Activated naive CD4-positive, alpha-beta T cell treated with anti-CD3 and anti-CD28 coated beads, Interleukin-2, amount 50 U/mL, for 24 hours (primary cell): Measurements from ENCODE around the gene TFAM.

Experiments
- H3K27ac Mint-ChIP-seq: one replicate; pipeline ENCODE4 v1.8.0; 2021; ENCODE audit warnings: mild to moderate bottlenecking, mixed read lengths
- H3K27me3 Mint-ChIP-seq: one replicate; pipeline ENCODE4 v1.8.0; 2021; ENCODE audit warnings: mixed read lengths
- H3K36me3 Mint-ChIP-seq: one replicate; pipeline ENCODE4 v1.8.0; 2021; ENCODE audit warnings: mixed read lengths
- H3K4me1 Mint-ChIP-seq: one replicate; pipeline ENCODE4 v1.8.0; 2021; ENCODE audit warnings: mixed read lengths
- H3K4me3 Mint-ChIP-seq: one replicate; pipeline ENCODE4 v1.8.0; 2021; ENCODE audit warnings: mild to moderate bottlenecking, mixed read lengths
- H3K9me3 Mint-ChIP-seq: one replicate; pipeline ENCODE4 v1.8.0; 2021; ENCODE audit warnings: mixed read lengths

The TFAM gene

DNA sequence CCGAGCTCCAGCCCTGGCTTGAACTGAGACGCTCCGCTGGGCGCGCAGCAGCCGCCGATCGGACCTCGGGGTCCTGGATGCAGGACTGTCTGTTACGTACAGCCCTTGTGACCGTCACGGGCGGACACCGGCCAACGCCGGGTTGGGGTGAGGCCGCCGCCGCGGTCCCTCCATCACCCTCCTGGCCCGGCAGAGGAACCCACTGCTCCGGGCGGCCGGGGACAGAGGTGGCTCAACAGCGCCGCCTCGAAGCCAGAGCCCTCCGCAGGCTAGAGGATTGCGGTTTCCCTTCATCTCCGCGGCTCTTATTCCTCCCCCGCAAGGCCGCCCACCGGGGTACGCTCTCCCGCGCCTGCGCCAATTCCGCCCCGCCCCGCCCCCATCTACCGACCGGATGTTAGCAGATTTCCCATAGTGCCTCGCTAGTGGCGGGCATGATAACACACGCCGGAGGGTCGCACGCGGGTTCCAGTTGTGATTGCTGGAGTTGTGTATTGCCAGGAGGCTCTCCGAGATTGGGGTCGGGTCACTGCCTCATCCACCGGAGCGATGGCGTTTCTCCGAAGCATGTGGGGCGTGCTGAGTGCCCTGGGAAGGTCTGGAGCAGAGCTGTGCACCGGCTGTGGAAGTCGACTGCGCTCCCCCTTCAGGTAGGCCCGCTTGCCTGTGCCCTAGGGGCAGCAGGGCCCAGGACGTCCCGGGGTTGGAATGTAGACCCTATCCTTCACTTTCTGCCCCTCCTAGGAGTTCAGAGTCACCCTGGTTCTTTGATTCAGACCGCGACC lies at the start of gene TFAM:
TFAM (plus strand) TSS at position 412 of the 785 bp plus-strand sequence; CDS start at position 550, 138 bp downstream.
- peak within 1 kb of the TSS; percentile 97 for H3K4me3 Mint-ChIP-seq
- H3K27me3 Mint-ChIP-seq = no peaks in the 10 kb centered on the region
- H3K4me1 Mint-ChIP-seq = peaks cover 54% of the 10 kb centered on the region
- peaks cover 20% of the 10 kb centered on the region for H3K36me3 Mint-ChIP-seq
- no peaks in the 10 kb centered on the region for H3K9me3 Mint-ChIP-seq
- peak within 1 kb of the TSS; percentile 98 for H3K27ac Mint-ChIP-seq

DNA sequence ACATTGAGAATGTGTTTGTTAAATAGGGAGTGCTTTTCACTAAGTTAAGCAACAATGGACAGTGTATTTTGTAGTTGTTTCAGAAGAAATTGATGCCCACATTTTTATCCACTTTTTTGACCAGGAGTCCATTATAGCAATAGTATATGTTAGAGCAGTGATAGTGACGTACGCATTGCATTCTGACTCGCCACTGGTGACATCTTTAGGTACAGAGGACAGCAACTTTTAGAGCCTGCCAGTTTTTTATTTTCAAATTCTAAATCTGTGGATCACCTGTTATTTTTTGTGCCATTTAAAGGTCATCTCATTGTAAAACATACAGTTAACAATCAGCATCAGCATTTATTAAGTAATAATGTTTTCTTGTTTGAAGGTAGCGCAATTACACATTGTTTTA lies 49.0 kb upstream of the TFAM start:
- Mint-ChIP-seq H3K4me1 (peaks cover 53% of the 10 kb centered on the region), H3K27me3 (peaks cover 3% of the 10 kb centered on the region), H3K4me3 (peak overlapping the region; percentile 98), H3K9me3 (no peaks in the 10 kb centered on the region), H3K27ac (no peak overlapping the region), H3K36me3 (peaks cover 6% of the 10 kb centered on the region)

DNA sequence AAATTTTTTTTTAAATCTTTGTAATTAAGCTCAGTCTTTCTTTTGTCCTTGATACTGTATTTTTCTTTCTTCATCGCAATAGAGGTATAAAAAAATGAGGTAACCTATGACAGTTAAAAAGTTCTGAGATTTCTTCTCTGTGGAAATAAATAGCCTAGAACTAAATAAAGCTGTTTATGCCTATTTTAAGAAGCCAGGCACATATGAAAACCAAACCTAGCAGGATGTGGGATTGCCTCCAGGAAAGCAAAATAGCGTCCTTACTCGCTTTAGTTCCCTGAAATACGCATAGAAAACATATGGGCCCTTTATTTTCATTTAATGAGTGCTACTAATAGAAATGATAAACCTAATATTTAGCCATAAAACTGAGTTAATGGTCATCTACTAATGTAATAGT lies 43.8 kb upstream of the TFAM start:
- Mint-ChIP-seq H3K36me3 (peaks cover 13% of the 10 kb centered on the region), H3K27ac (peak overlapping the region; percentile 12), H3K4me1 (peaks cover 64% of the 10 kb centered on the region), H3K27me3 (no peaks in the 10 kb centered on the region), H3K4me3 (no peak overlapping the region), H3K9me3 (no peaks in the 10 kb centered on the region)

DNA sequence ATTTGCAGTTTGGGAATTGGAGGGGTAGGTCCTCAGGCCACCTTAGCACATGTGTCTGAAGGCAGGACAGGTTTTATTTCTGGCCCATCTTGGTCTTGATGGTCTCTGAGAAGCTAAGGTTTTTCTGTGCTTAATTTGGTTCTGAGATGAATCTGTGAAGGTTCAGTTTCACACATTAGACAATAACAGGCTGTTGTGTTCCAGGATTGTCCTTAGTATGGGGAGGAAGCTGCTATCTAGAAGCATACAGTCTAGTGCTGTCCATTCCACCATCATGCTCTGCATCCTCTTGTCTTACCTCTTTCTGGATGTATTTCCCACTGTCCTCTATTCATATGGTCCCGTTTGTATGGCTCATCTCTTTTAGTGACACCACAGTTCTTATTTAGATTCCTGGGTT lies 43.3 kb upstream of the TFAM start:
- H3K4me1 Mint-ChIP-seq = peaks cover 61% of the 10 kb centered on the region

DNA sequence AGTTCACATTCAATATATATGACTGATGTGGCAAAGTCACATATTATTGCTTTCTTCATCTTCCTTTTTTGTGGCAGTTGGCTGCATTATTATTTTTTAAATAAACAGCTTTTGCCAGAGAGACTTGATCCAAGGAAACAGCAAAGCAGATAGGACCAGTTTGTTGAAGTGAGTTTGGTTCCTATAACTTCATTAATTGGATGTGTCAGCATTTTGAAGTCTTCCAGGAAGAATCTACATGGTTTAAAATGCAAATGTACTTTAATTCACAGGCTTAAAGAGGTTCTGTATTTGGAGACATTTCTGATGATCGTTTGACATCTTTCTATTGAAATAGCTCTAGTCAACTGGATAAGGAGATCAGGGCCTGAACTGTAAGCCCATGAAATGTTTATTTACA lies 37.2 kb upstream of the TFAM start:
- H3K36me3 Mint-ChIP-seq = peaks cover 13% of the 10 kb centered on the region
- peaks cover 65% of the 10 kb centered on the region for H3K4me1 Mint-ChIP-seq
- no peak overlapping the region for H3K27ac Mint-ChIP-seq
- H3K4me3 Mint-ChIP-seq = no peak overlapping the region
- H3K27me3 Mint-ChIP-seq = no peaks in the 10 kb centered on the region
- no peaks in the 10 kb centered on the region for H3K9me3 Mint-ChIP-seq

More for the DNA sequence above, 43.3 kb upstream of the TFAM start:
- Mint-ChIP-seq H3K27me3 (no peaks in the 10 kb centered on the region), H3K4me3 (no peak overlapping the region), H3K27ac (no peak overlapping the region), H3K36me3 (peaks cover 15% of the 10 kb centered on the region), H3K9me3 (no peaks in the 10 kb centered on the region)

DNA sequence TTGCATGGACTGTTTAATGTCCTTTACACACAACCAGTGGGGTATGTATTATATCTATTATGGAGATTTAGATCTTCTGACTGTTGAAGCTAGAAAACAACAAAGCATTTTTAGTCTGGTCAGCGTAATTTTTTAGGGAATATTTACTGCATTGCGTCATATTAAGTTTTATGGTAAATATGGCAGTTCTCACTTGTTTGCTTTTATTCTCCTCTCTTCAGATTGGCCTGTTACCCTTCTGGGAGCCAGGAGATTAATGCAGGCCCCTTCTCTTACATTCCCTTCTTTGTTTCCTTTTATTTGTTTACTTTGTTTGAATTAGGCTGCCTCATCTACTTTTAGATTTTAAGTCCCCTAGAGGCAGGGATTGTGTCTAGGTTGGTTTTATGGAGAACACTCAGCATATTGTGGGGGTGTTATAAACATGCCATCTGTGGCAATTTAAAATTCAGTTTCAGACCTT lies 36.6 kb upstream of the TFAM start:
- Mint-ChIP-seq H3K4me3 (no peak overlapping the region), H3K4me1 (peaks cover 62% of the 10 kb centered on the region)

DNA sequence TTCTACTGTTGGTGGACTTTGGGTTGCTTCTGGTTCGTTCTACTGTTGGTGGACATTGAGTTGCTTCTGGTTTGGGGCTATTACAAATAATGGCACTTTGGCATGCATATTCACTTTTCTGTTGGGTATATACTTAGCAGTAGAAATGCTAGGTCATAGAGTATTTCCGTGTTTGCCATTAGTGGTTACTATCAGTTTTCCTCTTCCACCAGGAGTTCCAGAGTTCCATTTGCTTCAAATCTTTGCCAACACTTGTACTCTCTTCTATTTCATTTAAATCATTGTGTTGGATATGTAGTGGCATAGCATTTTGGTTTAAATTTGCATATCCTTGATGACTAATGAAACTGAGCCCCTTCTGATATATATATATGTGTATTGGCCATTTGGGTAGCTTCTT lies 35.2 kb upstream of the TFAM start:
- no peak overlapping the region for H3K4me3 Mint-ChIP-seq
- peaks cover 62% of the 10 kb centered on the region for H3K4me1 Mint-ChIP-seq
- no peaks in the 10 kb centered on the region for H3K27me3 Mint-ChIP-seq
- no peaks in the 10 kb centered on the region for H3K9me3 Mint-ChIP-seq
- H3K27ac Mint-ChIP-seq = no peak overlapping the region
- H3K36me3 Mint-ChIP-seq = peaks cover 10% of the 10 kb centered on the region

More for the DNA sequence above, 36.6 kb upstream of the TFAM start:
- Mint-ChIP-seq H3K27ac (no peak overlapping the region), H3K9me3 (no peaks in the 10 kb centered on the region), H3K27me3 (no peaks in the 10 kb centered on the region), H3K36me3 (peaks cover 10% of the 10 kb centered on the region)

DNA sequence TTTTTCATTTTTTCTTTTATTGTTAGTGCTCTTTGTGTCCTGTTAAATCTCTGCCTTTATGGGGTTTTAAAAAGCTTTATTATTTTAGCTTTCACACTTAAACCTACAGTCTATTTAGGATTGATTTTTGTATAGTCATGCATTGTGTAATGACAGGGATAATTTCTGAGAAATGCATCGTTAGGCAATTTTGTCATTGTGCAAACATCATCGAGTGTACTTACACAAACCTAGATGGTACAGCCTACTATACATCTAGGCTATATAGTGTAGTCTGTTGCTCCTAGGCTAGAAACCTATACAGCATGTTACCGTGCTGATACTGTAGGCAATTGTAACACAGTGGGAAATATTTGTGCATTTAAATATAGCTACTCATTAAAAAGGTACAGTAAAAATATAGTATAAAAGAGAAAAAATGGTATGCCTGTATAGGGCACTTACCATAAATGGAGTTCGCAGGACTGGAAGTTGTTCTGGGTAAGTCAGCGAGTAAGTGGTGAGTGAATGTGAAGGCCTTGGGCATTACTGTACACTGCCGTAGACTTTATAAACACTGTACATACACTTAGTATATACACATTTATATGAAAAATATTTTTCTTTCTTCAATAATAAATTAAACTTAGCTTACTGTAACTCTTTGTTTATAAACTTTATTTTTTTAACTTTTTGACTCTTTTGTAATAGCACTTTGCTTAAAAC lies 34.4 kb upstream of the TFAM start:
- no peak overlapping the region for H3K4me3 Mint-ChIP-seq
- no peak overlapping the region for H3K27ac Mint-ChIP-seq
- H3K4me1 Mint-ChIP-seq = peaks cover 69% of the 10 kb centered on the region
- H3K36me3 Mint-ChIP-seq = peaks cover 7% of the 10 kb centered on the region
- no peaks in the 10 kb centered on the region for H3K27me3 Mint-ChIP-seq
- no peaks in the 10 kb centered on the region for H3K9me3 Mint-ChIP-seq

DNA sequence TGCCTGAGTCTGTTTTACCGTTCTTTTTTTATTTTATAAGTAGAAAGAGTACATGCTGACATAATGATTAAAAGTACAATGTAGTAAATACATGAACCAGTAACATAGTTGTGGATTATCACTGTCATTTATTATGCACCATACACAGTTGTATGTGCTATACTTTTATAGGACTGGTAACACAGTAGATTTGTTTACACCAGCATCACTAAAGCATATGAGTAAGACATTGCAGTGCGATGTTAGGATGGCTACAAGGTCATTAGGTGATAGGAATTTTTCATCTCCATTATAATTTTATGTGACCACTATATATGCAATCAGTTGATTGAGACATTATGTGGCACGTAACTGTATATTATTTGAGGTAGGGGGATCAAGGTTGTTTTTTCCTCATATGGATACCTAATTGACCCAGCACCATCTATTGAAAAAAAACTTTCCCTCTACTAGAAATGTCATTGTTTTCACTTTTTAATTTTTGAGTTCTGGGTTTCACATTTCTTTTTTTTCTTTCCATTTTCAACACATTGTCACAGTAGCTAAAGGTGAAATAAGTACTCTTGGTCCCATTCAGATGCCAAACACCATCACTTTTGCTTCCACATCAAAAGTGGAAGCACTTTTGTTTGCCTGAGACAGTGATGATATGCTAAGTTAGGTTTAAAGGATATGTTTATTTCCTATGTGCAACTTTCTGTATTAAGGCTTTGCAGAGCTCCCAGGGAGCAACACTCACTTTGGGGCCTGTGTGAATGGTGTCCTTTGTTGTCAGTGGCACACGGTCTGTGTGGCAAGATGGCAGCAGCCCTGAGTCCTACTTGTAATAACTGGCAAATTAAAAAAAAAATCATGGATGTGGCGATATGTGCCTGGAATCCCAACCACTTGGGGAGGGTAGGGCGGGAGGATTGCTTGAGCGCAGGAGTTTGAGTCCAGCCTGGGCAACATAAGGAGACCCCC lies 33.3 kb upstream of the TFAM start:
- Mint-ChIP-seq H3K36me3 (peaks cover 2% of the 10 kb centered on the region), H3K4me1 (peaks cover 74% of the 10 kb centered on the region), H3K9me3 (no peaks in the 10 kb centered on the region), H3K27ac (no peak overlapping the region), H3K4me3 (no peak overlapping the region), H3K27me3 (no peaks in the 10 kb centered on the region)

DNA sequence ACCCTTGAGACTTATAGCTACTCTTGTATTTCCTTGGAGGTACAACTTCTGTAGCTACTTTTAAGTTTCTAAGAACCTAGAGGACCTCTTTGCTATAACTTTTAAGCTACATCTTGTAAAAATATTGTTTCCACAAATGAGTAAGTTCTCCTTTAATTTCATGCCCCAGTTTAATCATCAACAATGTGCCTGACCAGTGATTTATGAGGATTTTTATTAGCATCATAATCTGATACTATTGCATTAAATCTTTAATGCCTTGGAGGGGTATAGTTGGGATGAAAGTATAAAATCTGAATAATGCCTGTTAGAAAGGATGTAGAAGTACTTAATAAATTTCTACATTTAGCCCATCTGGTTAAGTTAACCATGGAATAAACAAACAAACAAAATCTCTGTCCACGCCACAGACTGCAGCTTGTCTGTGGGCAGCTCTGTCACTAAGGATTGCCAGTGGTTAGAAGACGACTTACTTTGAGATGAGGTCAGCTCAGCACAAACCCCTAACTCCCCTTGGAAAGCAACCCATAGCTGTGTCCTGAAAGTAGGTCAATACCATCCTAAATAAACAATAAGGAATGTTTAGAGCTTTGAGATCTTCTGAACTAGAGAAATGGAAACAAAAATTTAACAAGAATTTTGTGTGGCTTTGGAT lies 32.1 kb upstream of the TFAM start:
- Mint-ChIP-seq H3K27me3 (no peaks in the 10 kb centered on the region), H3K4me1 (peaks cover 74% of the 10 kb centered on the region), H3K4me3 (no peak overlapping the region), H3K27ac (no peak overlapping the region), H3K9me3 (no peaks in the 10 kb centered on the region), H3K36me3 (no peaks in the 10 kb centered on the region)

DNA sequence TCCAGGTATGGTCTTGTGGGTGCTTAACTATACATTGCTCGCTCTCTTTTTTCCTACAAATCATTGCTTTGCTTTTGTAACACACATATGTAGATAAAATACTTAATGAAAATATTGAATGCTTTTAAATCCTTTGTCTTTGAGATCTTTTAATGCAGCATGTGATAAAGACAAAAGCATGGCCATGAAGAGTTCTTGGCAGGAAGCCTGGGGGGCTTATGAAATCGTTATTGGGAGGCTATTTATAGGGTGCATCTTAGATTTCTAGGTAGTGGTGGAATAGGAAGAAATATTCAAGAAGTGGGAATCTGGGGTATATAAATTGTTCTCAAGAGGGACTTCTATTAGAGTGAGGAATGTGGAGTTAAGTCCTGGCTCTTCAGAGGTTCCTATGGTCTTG lies 28.5 kb upstream of the TFAM start:
- no peaks in the 10 kb centered on the region for H3K27me3 Mint-ChIP-seq
- peaks cover 63% of the 10 kb centered on the region for H3K4me1 Mint-ChIP-seq
- peaks cover 5% of the 10 kb centered on the region for H3K36me3 Mint-ChIP-seq
- H3K4me3 Mint-ChIP-seq = no peak overlapping the region
- H3K27ac Mint-ChIP-seq = no peak overlapping the region
- no peaks in the 10 kb centered on the region for H3K9me3 Mint-ChIP-seq

DNA sequence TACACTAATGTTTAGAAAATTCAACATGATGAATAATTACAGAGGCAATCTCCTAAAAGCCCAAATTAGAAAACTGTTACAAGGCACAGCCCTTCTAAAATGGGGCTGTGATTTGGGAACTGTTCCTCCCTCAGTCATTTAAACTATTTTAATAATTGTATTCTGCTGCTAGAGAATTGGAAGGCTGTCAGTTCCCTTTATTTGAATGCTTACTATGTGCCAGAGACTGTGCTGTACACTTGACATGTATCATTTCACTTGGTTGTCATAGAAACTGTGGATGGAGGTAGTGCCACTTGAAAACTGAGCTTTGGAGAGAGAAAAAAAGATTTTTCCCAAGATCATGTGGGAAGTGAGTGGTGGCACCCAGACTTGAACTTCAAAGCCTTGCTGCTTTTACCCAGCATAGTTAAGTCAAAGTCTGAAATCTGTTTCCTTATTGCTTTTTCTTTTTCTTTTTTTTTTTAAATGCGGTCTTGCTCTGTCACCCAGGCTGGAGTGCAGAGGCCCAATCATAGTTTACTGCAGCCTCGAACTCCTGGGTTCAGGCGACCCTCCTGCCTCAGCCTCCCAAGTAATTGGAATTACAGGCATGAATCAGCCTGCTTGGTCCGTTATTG lies 26.8 kb upstream of the TFAM start:
- Mint-ChIP-seq H3K27ac (no peak overlapping the region), H3K27me3 (no peaks in the 10 kb centered on the region), H3K4me3 (no peak overlapping the region), H3K36me3 (peaks cover 5% of the 10 kb centered on the region), H3K9me3 (no peaks in the 10 kb centered on the region), H3K4me1 (peaks cover 53% of the 10 kb centered on the region)

DNA sequence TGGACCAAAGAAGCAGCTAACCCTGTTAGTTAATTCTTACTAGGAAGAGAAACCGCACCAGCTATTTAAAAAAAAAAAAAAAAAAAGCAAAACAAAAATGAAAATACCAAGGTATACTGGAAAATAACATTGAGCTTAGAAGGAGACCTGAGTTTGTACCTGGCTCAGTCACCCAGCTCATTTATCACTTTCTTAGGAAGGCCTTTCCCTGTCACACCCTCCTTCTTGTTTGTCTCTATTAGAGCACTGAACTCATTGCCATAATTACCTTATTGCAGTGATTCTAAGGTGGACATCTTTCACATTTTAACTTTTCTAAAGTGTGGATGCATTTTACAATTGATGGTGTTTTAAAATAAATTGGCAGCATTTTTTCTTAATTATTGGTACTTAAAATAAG lies 26.3 kb upstream of the TFAM start:
- H3K27ac Mint-ChIP-seq = no peak overlapping the region
- peaks cover 10% of the 10 kb centered on the region for H3K36me3 Mint-ChIP-seq
- no peaks in the 10 kb centered on the region for H3K9me3 Mint-ChIP-seq
- H3K4me1 Mint-ChIP-seq = peaks cover 51% of the 10 kb centered on the region
- H3K4me3 Mint-ChIP-seq = no peak overlapping the region
- no peaks in the 10 kb centered on the region for H3K27me3 Mint-ChIP-seq

DNA sequence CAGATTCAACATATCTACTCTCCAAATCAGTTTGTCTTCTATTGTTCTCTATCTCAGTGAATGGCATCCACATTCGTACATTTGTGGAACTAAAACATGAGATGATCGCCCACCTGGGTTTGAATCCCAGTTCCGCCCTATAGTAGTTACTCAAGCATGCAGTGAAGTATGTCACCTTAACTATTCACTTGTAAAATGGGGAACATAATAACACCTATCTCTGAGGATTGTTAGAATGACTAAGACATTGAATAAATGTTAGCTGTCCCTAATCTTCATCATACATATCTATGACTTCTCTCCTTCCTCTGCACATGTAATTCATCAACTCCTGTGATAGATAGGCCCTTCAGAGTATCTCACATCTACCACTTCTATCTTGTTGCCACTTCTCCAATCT lies 25.7 kb upstream of the TFAM start:
- H3K4me3 Mint-ChIP-seq = peak overlapping the region; percentile 49
- peaks cover 11% of the 10 kb centered on the region for H3K36me3 Mint-ChIP-seq
- peaks cover 49% of the 10 kb centered on the region for H3K4me1 Mint-ChIP-seq
- no peaks in the 10 kb centered on the region for H3K9me3 Mint-ChIP-seq
- no peak overlapping the region for H3K27ac Mint-ChIP-seq
- no peaks in the 10 kb centered on the region for H3K27me3 Mint-ChIP-seq
